ENCODE results near the gene ANKDD1A.

ANKDD1A gene

GRCh38 chr15:64970698-64971097 is 59.0 kb downstream of the ANKDD1A start:
- H3K4me3 ChIP-seq (ENCODE audit: low read depth, low read length): no peak overlapping the region
- H3K36me3 ChIP-seq (ENCODE audit: control insufficient read depth, insufficient read depth, low read length): peaks cover 64% of the 10 kb centered on the region
- H3K27me3 ChIP-seq (ENCODE audit: control insufficient read depth, insufficient read depth, low read length): no peaks in the 10 kb centered on the region
- H3K4me1 ChIP-seq (ENCODE audit: control insufficient read depth, insufficient read depth, low read length): no peaks in the 10 kb centered on the region
- H3K27ac ChIP-seq (ENCODE audit: low read depth, low read length): no peak overlapping the region
- no peaks in the 10 kb centered on the region for H3K9me3 ChIP-seq (ENCODE audit: control insufficient read depth, insufficient read depth, low read depth, low read length)
- H3K9ac ChIP-seq (ENCODE audit: low read length): no peak overlapping the region

- H3K4me3 ChIP-seq (ENCODE audit: low read depth, low read length): no peak overlapping the region
- peaks cover 15% of the 10 kb centered on the region for H3K4me1 ChIP-seq (ENCODE audit: control insufficient read depth, insufficient read depth, low read length)
- no peaks in the 10 kb centered on the region for H3K27me3 ChIP-seq (ENCODE audit: control insufficient read depth, insufficient read depth, low read length)
- no peak overlapping the region for H3K27ac ChIP-seq (ENCODE audit: low read depth, low read length)
- H3K36me3 ChIP-seq (ENCODE audit: control insufficient read depth, insufficient read depth, low read length): peaks cover 53% of the 10 kb centered on the region
- no peak overlapping the region for H3K9ac ChIP-seq (ENCODE audit: low read length)
- no peaks in the 10 kb centered on the region for H3K9me3 ChIP-seq (ENCODE audit: control insufficient read depth, insufficient read depth, low read depth, low read length)
These were observed 63.7 kb downstream of the ANKDD1A start for GRCh38 chr15:64975390-64975789.

- peaks cover 36% of the 10 kb centered on the region for H3K36me3 ChIP-seq (ENCODE audit: control insufficient read depth, insufficient read depth, low read length)
- H3K4me3 ChIP-seq (ENCODE audit: low read depth, low read length): no peak overlapping the region
- peak overlapping the region; percentile 54; the same call in 1 of the 2 replicates for H3K27ac ChIP-seq (ENCODE audit: low read depth, low read length)
- H3K9ac ChIP-seq (ENCODE audit: low read length): no peak overlapping the region
- no peaks in the 10 kb centered on the region for H3K27me3 ChIP-seq (ENCODE audit: control insufficient read depth, insufficient read depth, low read length)
- H3K4me1 ChIP-seq (ENCODE audit: control insufficient read depth, insufficient read depth, low read length): peaks cover 15% of the 10 kb centered on the region
- H3K9me3 ChIP-seq (ENCODE audit: control insufficient read depth, insufficient read depth, low read depth, low read length): no peaks in the 10 kb centered on the region
These were observed 67.6 kb downstream of the ANKDD1A start for GRCh38 chr15:64979252-64979710.

GRCh38 chr15:64981812-64982431 is 70.2 kb downstream of the ANKDD1A start:
- Histone ChIP-seq H3K9ac (ENCODE audit: low read length) (no peak overlapping the region), H3K27me3 (ENCODE audit: control insufficient read depth, insufficient read depth, low read length) (no peaks in the 10 kb centered on the region), H3K36me3 (ENCODE audit: control insufficient read depth, insufficient read depth, low read length) (peaks cover 19% of the 10 kb centered on the region), H3K27ac (ENCODE audit: low read depth, low read length) (no peak overlapping the region), H3K4me3 (ENCODE audit: low read depth, low read length) (no peak overlapping the region), H3K4me1 (ENCODE audit: control insufficient read depth, insufficient read depth, low read length) (peaks cover 15% of the 10 kb centered on the region), H3K9me3 (ENCODE audit: control insufficient read depth, insufficient read depth, low read depth, low read length) (no peaks in the 10 kb centered on the region)

GRCh38 chr15:64982472-64982871 is 70.8 kb downstream of the ANKDD1A start:
- no peak overlapping the region for H3K27ac ChIP-seq (ENCODE audit: low read depth, low read length)
- peaks cover 20% of the 10 kb centered on the region for H3K36me3 ChIP-seq (ENCODE audit: control insufficient read depth, insufficient read depth, low read length)
- H3K9ac ChIP-seq (ENCODE audit: low read length): no peak overlapping the region
- H3K4me1 ChIP-seq (ENCODE audit: control insufficient read depth, insufficient read depth, low read length): peaks cover 15% of the 10 kb centered on the region
- no peaks in the 10 kb centered on the region for H3K9me3 ChIP-seq (ENCODE audit: control insufficient read depth, insufficient read depth, low read depth, low read length)
- H3K27me3 ChIP-seq (ENCODE audit: control insufficient read depth, insufficient read depth, low read length): no peaks in the 10 kb centered on the region
- H3K4me3 ChIP-seq (ENCODE audit: low read depth, low read length): no peak overlapping the region

GRCh38 chr15:64985366-64986033 is 73.8 kb downstream of the ANKDD1A start:
- no peak overlapping the region for H3K9ac ChIP-seq (ENCODE audit: low read length)
- no peaks in the 10 kb centered on the region for H3K4me1 ChIP-seq (ENCODE audit: control insufficient read depth, insufficient read depth, low read length)
- H3K27ac ChIP-seq (ENCODE audit: low read depth, low read length): no peak overlapping the region
- no peaks in the 10 kb centered on the region for H3K27me3 ChIP-seq (ENCODE audit: control insufficient read depth, insufficient read depth, low read length)
- no peak overlapping the region for H3K4me3 ChIP-seq (ENCODE audit: low read depth, low read length)
- no peaks in the 10 kb centered on the region for H3K9me3 ChIP-seq (ENCODE audit: control insufficient read depth, insufficient read depth, low read depth, low read length)
- H3K36me3 ChIP-seq (ENCODE audit: control insufficient read depth, insufficient read depth, low read length): peaks cover 11% of the 10 kb centered on the region

- Histone ChIP-seq H3K36me3 (ENCODE audit: control insufficient read depth, insufficient read depth, low read length) (peaks cover 11% of the 10 kb centered on the region; the same call in 1 of the 2 replicates), H3K9ac (ENCODE audit: low read length) (no peak overlapping the region), H3K27ac (ENCODE audit: low read depth, low read length) (no peak overlapping the region), H3K27me3 (ENCODE audit: control insufficient read depth, insufficient read depth, low read length) (no peaks in the 10 kb centered on the region), H3K9me3 (ENCODE audit: control insufficient read depth, insufficient read depth, low read depth, low read length) (no peaks in the 10 kb centered on the region), H3K4me1 (ENCODE audit: control insufficient read depth, insufficient read depth, low read length) (no peaks in the 10 kb centered on the region), H3K4me3 (ENCODE audit: low read depth, low read length) (no peak overlapping the region)
These were observed 75.4 kb downstream of the ANKDD1A start for GRCh38 chr15:64987136-64987535.

GRCh38 chr15:64989416-64990167 is 77.9 kb downstream of the ANKDD1A start, which contains the start of gene SPG21:
TSS of gene SPG21 (minus strand) at chr15:64989914. CDS start at chr15:64983569, 6,345 bp downstream.
- H3K4me1 ChIP-seq (ENCODE audit: control insufficient read depth, insufficient read depth, low read length): no peaks in the 10 kb centered on the region
- 0 out of 2 replicates have a peak, but pooled peaks cover 5% of the 10 kb centered on the region for H3K36me3 ChIP-seq (ENCODE audit: control insufficient read depth, insufficient read depth, low read length)
- peak within 1 kb of the TSS; percentile 84 for H3K4me3 ChIP-seq (ENCODE audit: low read depth, low read length)
- H3K27me3 ChIP-seq (ENCODE audit: control insufficient read depth, insufficient read depth, low read length): no peaks in the 10 kb centered on the region
- peak within 1 kb of the TSS; percentile 88 for H3K9ac ChIP-seq (ENCODE audit: low read length)
- no peak within 1 kb of the TSS for H3K27ac ChIP-seq (ENCODE audit: low read depth, low read length)
- no peaks in the 10 kb centered on the region for H3K9me3 ChIP-seq (ENCODE audit: control insufficient read depth, insufficient read depth, low read depth, low read length)

- Histone ChIP-seq H3K36me3 (ENCODE audit: control insufficient read depth, insufficient read depth, low read length) (0 out of 2 replicates have a peak, but pooled peaks cover 5% of the 10 kb centered on the region), H3K9ac (ENCODE audit: low read length) (peak overlapping the region; percentile 60), H3K27ac (ENCODE audit: low read depth, low read length) (no peak overlapping the region), H3K4me3 (ENCODE audit: low read depth, low read length) (peak overlapping the region; percentile 84), H3K9me3 (ENCODE audit: control insufficient read depth, insufficient read depth, low read depth, low read length) (no peaks in the 10 kb centered on the region), H3K27me3 (ENCODE audit: control insufficient read depth, insufficient read depth, low read length) (no peaks in the 10 kb centered on the region), H3K4me1 (ENCODE audit: control insufficient read depth, insufficient read depth, low read length) (no peaks in the 10 kb centered on the region)
These were observed 78.4 kb downstream of the ANKDD1A start for GRCh38 chr15:64990168-64990470.

GRCh38 chr15:64991536-64992135 is 79.9 kb downstream of the ANKDD1A start:
- Histone ChIP-seq H3K27me3 (ENCODE audit: control insufficient read depth, insufficient read depth, low read length) (no peaks in the 10 kb centered on the region), H3K4me1 (ENCODE audit: control insufficient read depth, insufficient read depth, low read length) (no peaks in the 10 kb centered on the region), H3K9me3 (ENCODE audit: control insufficient read depth, insufficient read depth, low read depth, low read length) (no peaks in the 10 kb centered on the region), H3K27ac (ENCODE audit: low read depth, low read length) (no peak overlapping the region), H3K36me3 (ENCODE audit: control insufficient read depth, insufficient read depth, low read length) (0 out of 2 replicates have a peak, but pooled peaks cover 5% of the 10 kb centered on the region), H3K9ac (ENCODE audit: low read length) (no peak overlapping the region), H3K4me3 (ENCODE audit: low read depth, low read length) (no peak overlapping the region)
